Testis (tissue), 3 donors: Measurements from ENCODE around the gene ARHGAP23. TPM values are rescaled to one million over a fixed set of nuclear protein-coding genes. Genes with fewer than 3 reads are reported as not detected.
"Not testable (repeated sequence)": the region's sequence is repeated elsewhere in the genome, so short reads cannot be mapped to it uniquely, and the experiment has no call there.

Experiments used
- DNase-seq: peaks from one replicate; pipeline ENCODE4 v3.0.0-alpha.2; 2019
- H3K27ac ChIP-seq, 2 donors: fragments of 200-600 bp; sonication (generic); one replicate each; pipeline ENCODE4 v1.5.1; 2019
- H3K27me3 ChIP-seq: fragments of 200-600 bp; sonication (generic); one replicate; pipeline ENCODE4 v1.5.1; 2019
- H3K36me3 ChIP-seq: fragments of 200-600 bp; sonication (generic); one replicate; pipeline ENCODE4 v1.5.1; 2017; ENCODE audit warnings: low read depth; ENCODE audit errors: missing control alignments
- H3K4me1 ChIP-seq: fragments of 200-600 bp; sonication (generic); one replicate; pipeline ENCODE4 v1.5.1; 2019
- H3K4me3 ChIP-seq, 2 donors: fragments of 200-600 bp; sonication (generic); one replicate each; pipeline ENCODE4 v1.5.1; 2017 to 2019
- H3K9me3 ChIP-seq: fragments of 200-600 bp; sonication (generic); one replicate; pipeline ENCODE4 v1.5.1; 2017
- POLR2A ChIP-seq: fragments of 450-650 bp; IDR thresholded peaks from one replicate; pipeline ENCODE4 v1.6.1; 2017; ENCODE audit warnings: antibody characterized with exemption, mild to moderate bottlenecking, moderate library complexity
- WGBS, 2 donors: methylation state at CpG; one replicate each; pipeline ENCODE4 v1.1.5; 2018; 5-methylcytosine and 5-hydroxymethylcytosine counted together
- intact Hi-C: fragments of 100-400 bp; cut with DNase I; formaldehyde crosslinking; loops from one replicate; pipeline ENCODE4 v1.15.1; 2023; ENCODE audit warnings: low total_unique reads
- polyA plus RNA-seq: library from polyadenylated mRNA; stranded (reverse); fragments of 350-450 nt; fragmentation: Illumina TruSeq; extraction: RNeasy Lipid Tissue Mini Kit (QIAGEN cat#74804); gene quantifications from one replicate; pipeline ENCODE4 v1.2.3, GENCODE V29; 2014; ENCODE audit warnings: low read depth, low replicate concordance; ENCODE audit not compliant: insufficient read depth
- total RNA-seq, 2 donors: library from RNA; depleted of rRNA; stranded (reverse); fragments of >200 nt; gene quantifications; one replicate each; pipeline ENCODE4 v1.2.3, GENCODE V29; 2016
- TF ChIP-seq, protein P1 (sequence below), 3 experiments: fragments of 450-650 bp in 2 of 3; fragments of 200-600 bp in 1 of 3; sonication (generic) in 1 of 3; IDR thresholded peaks; one replicate each; pipeline ENCODE4 v1.5.1; 2016 to 2019; ENCODE audit warnings: antibody characterized with exemption in 3 of 3, mild to moderate bottlenecking in 2 of 3, moderate library complexity in 1 of 3

ARHGAP23 gene
- total and polyA plus RNA-seq, 3 donors from 2014 or later: 78.0 to 235 (median 146) TPM

- not testable (repeated sequence) for H3K9me3 ChIP-seq, H3K27ac ChIP-seq, H3K4me1 ChIP-seq, H3K27me3 ChIP-seq, H3K36me3 ChIP-seq, H3K4me3 ChIP-seq
- WGBS, 2 donors: 53 to 62% methylated on average over 7 to 12 of the region's 14 CpGs
- TF ChIP-seq, protein P1, sequence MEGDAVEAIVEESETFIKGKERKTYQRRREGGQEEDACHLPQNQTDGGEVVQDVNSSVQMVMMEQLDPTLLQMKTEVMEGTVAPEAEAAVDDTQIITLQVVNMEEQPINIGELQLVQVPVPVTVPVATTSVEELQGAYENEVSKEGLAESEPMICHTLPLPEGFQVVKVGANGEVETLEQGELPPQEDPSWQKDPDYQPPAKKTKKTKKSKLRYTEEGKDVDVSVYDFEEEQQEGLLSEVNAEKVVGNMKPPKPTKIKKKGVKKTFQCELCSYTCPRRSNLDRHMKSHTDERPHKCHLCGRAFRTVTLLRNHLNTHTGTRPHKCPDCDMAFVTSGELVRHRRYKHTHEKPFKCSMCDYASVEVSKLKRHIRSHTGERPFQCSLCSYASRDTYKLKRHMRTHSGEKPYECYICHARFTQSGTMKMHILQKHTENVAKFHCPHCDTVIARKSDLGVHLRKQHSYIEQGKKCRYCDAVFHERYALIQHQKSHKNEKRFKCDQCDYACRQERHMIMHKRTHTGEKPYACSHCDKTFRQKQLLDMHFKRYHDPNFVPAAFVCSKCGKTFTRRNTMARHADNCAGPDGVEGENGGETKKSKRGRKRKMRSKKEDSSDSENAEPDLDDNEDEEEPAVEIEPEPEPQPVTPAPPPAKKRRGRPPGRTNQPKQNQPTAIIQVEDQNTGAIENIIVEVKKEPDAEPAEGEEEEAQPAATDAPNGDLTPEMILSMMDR (IDR thresholded peaks at IDR 0.05): peak in 1 of 3 experiments; percentile 34
- intact Hi-C loops: loop anchor here (10.0 kb wide), 1 partner anchor 172 kb away; no protein-coding TSS in a partner anchor
- peak; percentile 96 for DNase-seq
Measured at GRCh38 chr17:38492067-38493040, 64.1 kb downstream of the ARHGAP23 start.

- H3K4me1 ChIP-seq, H3K27ac ChIP-seq, H3K4me3 ChIP-seq, DNase-seq, H3K27me3 ChIP-seq, H3K36me3 ChIP-seq, H3K9me3 ChIP-seq: not testable (repeated sequence)
- intact Hi-C loops: loop anchor here (10.0 kb wide), 1 partner anchor 171 kb away; no protein-coding TSS in a partner anchor
- WGBS, 2 donors: 93 to 96% methylated on average over 16 of the region's 16 CpGs
Measured at GRCh38 chr17:38494152-38494551, 65.9 kb downstream of the ARHGAP23 start.

- H3K27ac ChIP-seq, H3K4me1 ChIP-seq, H3K9me3 ChIP-seq, H3K36me3 ChIP-seq, H3K27me3 ChIP-seq, H3K4me3 ChIP-seq, DNase-seq: not testable (repeated sequence)
- intact Hi-C loops: loop anchor here (10.0 kb wide), 1 partner anchor 167 kb away; no protein-coding TSS in a partner anchor
- WGBS, 2 donors: 87 to 92% methylated on average over 10 of the region's 10 CpGs
Measured at GRCh38 chr17:38497656-38498055, 69.4 kb downstream of the ARHGAP23 start.

GRCh38 chr17:38498353-38498752 is 70.1 kb downstream of the ARHGAP23 start:
- 88 to 98% methylated on average over 9 to 14 of the region's 14 CpGs for WGBS, 2 donors
- Histone ChIP-seq H3K36me3 (no peaks in the 10 kb centered on the region), H3K4me3 (no peak overlapping the region), H3K9me3 (no peaks in the 10 kb centered on the region), H3K4me1 (no peaks in the 10 kb centered on the region), H3K27ac (no peak overlapping the region), H3K27me3 (no peaks in the 10 kb centered on the region)
- no peak for TF ChIP-seq POLR2A
- TF ChIP-seq, protein P1 (IDR thresholded peaks at IDR 0.05): no peak
- no peak for DNase-seq
- intact Hi-C loops: loop anchor here (10.0 kb wide), 1 partner anchor 166 kb away; no protein-coding TSS in a partner anchor

DNA sequence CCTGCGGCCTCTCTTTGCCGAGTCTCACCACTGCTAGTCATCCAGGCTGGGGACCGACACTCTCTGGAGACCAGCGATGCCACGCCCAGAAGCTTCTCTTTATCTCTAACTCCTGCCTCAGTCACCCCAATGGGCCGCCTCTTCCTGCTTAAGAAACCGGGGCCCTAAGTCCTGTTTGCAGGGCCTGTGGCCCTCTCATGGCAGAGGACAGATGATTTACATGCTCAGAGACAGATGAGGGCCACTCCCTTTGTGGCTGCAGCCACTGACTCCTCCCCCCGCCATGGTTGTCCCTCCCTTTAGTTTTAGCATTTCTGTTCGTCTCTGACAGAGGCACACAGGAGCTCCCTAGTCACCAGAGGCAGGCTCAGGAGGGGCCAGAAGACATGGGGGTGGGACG is 71.0 kb downstream of the ARHGAP23 start:
- not testable (repeated sequence) for DNase-seq, H3K9me3 ChIP-seq, H3K27ac ChIP-seq, H3K4me3 ChIP-seq, H3K36me3 ChIP-seq, H3K4me1 ChIP-seq, H3K27me3 ChIP-seq
- intact Hi-C loops: loop anchor here (10.0 kb wide), 1 partner anchor 166 kb away; no protein-coding TSS in a partner anchor
- WGBS, 2 donors: 85 to 89% methylated on average over 5 to 10 of the region's 10 CpGs

- H3K27ac ChIP-seq, intact Hi-C loops: not testable (repeated sequence)
Measured at GRCh38 chr17:38501718-38502117, 73.5 kb downstream of the ARHGAP23 start.

DNA sequence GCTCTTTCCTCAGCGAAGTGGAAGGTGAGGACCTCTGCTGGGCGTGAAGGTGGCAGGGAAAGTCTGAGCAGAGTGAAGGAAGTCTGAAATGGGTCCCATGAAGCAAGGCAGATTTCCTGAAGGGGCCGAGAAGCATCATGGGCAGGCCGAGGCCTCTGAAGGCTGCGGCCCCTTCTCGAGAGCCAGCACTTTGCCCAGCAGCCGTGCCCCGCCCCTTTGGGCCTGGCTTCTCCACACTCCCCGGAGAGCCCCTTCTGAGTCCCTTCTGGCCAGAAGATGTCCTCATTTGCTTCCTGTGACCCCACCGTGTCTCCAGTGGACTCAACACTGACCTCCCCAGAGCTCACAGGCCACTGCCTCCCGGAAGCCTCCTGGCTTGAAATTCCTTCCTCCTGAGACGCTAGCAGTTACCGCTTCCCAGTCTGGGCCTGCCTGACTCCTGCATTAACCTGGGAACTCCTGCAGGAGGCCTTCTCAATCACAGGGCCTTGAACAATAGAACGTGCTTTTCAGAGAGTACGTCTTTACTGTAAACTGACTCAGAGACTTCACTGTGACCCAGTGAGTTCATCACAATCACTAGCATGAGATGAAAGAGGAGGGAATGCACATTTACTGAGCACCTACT is 75.1 kb downstream of the ARHGAP23 start:
- WGBS, 2 donors: 77 to 88% methylated on average over 11 to 15 of the region's 15 CpGs
- H3K9me3 ChIP-seq, H3K4me1 ChIP-seq, H3K36me3 ChIP-seq, DNase-seq, H3K27me3 ChIP-seq, H3K4me3 ChIP-seq, intact Hi-C loops, H3K27ac ChIP-seq: not testable (repeated sequence)

More at GRCh38 chr17:38501718-38502117, 73.5 kb downstream of the ARHGAP23 start:
- not testable (repeated sequence) for H3K27me3 ChIP-seq, H3K4me1 ChIP-seq, H3K4me3 ChIP-seq, H3K9me3 ChIP-seq, H3K36me3 ChIP-seq, DNase-seq
- 95 to 97% methylated on average over 2 of the region's 2 CpGs for WGBS, 2 donors
